NCI-H1417 (cell line): ENCODE results near the gene SDCBP2.

ENCODE experiments used
- DNase-seq, 3 experiments: peaks; one replicate each; lab custom pipeline; 2025; lab: John Stamatoyannopoulos, UW

SDCBP2 gene

DNA sequence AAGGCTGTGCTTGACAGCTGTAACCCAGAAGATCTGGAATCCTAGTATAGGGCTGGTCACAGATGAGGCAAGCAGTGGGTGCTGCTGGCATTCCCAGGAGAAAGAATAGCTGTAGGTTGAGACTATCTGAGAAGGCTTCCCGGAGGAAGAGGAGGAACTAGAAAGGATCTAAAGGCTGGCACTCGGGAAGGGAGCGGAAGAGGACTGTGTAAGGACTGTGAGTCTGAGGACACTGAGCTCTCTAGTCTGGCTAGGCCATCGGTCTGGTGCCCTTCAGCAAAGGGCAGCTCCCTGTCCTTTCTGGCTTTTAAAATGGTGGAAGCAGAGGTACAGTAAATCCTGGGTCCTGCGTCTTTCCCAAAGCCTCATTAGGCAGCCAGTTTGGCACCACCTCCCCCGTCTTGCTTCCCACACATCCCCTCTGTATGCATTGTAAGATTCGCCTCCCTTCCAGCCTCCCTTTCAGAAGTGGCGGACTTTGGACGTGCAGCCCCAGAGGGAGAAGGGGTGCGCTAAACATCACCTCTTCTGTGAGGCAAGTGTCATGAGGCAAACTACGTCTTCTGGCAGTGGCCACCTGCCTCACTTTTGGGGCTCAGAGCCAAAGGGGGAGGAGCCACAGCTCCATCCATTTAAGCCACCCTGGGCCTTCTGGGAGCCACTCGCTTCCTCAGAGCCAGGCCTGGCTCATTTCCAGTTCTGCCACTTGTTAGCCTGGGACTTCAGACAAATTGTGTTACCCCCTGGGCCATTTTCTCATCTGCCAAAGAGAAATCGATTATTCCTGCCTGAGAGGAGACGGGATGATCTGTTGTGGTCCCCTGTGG, 54.2 kb downstream of the SDCBP2 start:
- DNase-seq: peak; percentile 68 to 83 (median 78)

DNA sequence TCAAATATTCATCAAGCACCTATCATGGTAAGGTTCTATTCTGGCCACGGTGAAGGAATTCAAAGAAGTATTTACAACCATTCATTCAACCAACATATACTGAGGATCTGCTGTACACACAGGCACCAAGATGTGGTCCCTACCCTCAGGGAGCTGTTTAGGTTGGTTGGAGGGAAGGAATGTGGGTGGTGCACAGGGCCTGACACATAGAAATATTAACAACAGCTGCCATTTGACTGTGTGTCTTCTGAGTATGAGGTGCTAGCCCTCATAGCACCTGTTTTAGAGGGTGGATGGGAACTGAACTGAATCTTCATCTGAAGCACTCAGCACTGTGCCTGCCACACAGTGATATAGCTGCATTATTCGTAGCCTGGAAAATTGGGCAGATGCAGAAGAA, 55.6 kb downstream of the SDCBP2 start:
- no peak for DNase-seq

DNA sequence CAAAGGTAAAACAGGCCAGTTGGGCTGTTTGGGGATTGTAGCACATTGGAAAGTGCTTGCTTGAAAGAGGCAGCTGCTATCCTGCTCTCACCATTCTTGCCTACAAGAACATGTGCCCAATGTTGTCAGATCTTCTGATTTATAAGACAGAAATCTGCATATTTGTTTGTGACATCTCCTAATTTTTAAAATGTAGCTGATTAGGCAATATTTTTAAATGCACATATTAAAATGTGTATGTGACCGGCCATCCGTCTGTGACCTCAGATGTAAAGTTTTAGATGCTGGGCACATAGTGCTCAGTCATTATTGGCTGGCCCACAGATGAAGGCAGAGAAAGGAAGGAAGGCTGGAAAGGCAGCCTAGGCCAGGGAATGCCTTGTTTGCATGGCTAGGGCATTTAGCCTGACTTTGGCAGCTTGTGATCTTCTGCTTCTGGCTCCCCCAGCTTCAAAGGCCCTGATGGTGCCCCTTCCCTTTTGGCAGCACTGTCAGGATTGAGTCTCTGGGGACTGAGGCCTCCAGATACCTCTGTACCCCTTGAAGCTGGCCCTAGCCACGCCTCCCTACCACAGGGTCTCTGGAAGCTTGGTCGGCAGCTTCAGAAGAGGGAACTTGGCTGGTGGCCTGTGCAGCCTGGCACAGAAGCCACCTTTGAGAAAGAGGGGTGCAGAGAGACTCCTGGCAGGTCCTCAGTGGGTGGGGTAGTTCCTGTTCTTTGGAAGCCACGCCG, 56.4 kb downstream of the SDCBP2 start:
- no peak for DNase-seq

DNA sequence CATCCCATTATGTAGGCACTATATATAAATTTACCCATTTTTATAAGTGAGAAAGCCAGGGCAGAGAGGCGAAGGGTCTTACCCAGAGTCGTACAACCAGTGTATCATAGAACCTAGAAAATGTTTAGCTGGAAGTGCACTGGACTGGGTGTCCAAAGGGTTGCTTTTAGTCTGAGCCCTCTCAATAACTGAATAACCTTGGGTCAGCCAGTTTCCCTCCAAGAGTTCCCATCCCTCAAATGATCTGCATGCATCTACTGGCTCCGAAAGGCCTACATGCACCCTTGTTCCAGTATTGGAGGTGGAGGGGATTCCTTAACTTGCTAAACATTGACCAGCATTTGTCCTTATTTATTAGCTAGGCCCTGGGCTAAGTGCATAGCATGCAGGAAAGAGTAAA, 59.1 kb downstream of the SDCBP2 start:
- no peak for DNase-seq

DNA sequence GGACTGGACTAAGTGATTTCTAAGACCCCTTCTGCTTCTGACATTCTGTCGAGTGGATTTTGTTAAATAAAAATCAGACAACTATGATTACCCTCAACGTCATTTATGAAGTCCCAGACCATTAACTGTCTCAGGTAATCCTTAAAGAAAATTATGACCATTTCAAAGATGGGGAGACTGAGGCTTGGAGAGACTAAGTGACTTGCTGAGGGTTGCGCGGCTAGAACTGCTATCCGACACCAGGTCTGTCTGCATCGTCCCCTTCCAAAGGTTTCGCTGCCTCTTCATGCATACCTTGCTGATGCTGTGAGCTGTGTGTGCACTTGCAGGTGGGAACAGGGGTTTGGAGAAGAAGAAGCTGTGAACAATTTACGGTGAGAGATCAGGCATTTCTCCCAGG, 59.7 kb downstream of the SDCBP2 start:
- DNase-seq: no peak

DNA sequence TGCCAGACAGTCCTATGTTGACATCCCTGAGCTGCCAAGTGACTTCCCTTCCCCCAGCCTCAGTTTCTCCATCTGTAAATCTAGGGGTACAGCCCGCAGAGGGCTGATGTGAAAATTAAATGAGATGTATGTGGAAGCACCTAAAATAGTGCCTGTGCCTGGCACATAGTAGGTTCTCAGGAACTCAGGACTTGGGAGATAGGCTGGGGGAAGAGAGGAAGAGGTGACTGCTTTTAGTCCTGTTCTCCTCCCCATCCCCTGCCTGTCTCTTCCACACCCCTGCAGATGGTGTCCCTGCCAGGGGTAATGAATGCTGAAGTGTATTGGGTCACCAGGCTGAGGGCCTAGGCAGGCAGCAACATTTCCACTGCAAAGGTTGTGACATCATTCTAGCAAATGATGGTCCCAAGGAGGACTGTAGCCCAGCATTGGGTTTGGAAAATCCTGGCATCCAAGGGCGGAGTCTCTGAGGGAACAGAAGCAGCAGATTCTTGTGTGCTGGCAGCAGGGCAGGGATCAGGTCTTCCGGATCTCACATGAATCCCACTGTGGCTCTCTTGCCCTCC, 61.0 kb downstream of the SDCBP2 start:
- no peak for DNase-seq

DNA sequence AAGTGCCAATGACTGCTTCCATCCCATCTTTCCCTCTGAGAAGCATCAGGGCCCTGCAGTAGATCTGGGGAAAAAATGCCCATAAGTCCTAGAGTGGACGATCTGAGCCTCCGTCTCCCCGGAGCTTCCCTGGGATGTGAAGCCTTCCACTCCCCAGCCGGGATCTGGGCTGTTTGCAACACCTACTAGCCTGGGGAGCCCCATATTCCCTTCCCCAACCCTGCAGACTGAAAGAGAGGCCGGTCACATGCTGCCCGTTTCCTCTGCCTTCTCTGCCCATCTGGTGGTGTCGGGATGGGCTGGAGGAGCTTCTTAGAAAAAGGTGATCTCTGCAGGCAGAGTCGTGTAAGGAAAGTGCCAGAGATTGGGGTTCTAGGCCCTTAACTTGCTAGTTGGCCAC, 61.8 kb downstream of the SDCBP2 start:
- DNase-seq: no peak

DNA sequence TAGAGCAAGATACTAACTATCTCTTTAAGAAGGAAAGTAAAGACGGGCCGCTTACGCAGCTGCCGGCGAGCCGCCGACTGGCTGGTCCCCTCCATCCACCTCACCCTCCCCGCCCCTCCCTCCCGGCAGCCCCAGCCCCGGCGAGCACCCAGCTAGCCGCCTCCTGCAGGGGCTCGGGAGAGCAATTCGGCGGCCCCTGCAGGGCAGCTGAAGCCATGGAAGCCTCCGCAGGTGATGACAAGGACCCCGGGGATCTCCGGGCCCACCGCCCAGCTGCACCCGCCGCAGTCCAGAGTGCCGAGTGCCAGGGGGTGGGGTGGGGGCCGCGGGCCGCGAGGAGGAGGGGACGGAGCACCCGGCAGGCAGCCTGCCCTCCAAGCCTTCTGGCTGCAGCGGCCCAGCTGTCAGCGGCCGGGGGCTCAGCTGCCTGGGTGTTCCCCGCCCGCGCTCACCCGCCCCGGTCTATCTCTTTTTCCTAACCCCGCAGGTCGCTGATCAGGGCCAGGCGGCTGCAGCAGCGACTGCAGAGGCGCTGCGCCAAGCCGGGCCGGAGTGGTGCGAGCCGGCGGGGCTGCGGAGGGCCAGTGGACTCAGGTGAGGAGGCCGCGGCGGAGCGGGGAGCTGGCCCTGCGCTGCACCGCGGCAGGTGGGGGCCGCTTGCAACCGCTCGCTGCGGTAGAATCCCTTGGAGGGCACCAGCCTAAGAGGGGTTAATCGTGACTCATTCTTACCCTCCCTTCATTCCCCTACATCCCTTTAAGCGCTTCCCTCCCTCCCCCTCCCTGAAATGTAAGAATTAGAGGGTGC, 62.6 kb downstream of the SDCBP2 start, which contains the start of gene SNPH:
Gene SNPH (plus strand): TSS at position 128 of the 807 bp plus-strand sequence. CDS start 29,946 bp downstream, outside the sequence.
- DNase-seq: peak; percentile 61 to 91 (median 90)

DNA sequence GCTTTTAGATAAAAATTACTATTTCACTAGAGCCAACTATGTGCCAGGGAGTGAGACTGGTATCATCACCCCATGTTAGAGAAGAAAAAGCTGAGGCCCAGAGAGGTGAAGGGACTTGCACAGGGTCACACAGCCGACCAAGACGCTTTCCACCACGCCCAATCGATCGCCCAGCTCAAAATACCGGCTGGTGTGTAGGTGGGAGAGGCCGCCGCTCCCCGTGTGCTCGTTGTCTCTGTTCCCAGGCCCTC, 63.1 kb downstream of the SDCBP2 start:
- DNase-seq: no peak

DNA sequence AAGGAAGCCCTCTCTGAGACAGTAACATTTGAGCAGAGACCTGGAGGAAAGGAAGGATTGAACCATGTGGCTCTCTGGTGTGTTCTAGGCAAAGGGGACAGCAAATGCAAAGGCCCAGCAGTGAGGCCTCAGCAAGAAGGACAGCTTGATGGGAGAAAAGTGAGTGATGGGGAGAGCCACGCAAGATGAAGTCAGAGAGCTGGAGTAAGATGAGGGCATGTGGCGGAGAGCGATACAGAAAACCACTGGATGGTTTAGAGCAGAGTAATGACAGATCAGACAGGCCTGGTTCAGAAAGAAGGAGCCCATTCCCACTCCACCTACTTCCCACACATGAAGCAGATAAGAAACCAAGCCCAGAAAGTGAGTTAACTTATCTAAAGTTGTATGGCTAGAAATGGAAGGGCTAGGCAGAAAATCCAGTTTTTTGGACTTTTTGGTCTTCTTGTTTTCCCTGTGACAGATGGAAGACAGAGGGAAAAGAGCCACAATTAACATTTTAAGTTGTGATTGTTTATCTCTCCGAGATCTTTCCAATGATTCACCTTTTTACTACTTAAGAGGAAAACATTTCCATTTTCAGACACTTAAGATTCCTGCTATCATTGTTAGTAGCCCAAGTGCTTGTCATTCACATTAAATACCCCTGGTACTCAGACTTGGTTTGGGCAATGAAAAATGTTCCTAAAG, 63.6 kb downstream of the SDCBP2 start:
- no peak for DNase-seq

DNA sequence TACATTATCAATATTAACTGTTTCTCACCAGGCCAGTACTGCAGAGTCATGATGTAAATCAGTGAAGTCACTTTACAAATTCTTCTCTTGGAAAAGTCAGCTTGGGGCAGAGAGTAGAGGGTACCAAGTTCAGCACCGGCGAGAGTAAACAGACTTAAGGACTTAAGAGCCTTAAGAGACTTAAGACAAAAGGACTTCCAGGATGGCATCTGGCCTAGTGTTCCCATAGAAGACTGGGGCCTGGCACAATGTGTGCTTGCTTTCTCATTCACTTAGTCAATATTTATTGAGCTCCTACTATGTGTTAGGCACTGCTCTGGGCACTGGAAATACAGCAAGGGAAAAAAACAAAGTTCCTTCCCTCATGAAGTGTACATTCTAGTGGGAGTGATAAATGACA, 64.2 kb downstream of the SDCBP2 start:
- no peak for DNase-seq

DNA sequence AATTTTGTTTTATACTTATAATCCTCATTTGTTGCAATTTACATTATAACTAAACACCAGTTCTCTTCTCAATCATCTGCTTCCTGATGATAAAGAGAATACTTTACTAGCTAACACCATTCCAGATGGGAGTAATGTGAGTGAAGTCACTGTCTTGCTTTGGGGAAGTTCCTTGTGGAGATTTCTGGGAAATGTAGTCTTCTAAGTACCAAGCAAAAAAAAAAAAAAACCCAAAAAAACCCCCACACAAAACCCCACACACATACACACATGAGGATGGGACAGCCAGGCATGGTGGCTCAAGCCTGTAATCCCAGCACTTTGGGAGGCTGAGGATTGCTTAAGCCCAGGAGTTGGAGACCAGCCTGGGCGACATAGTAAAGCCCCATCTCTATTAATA, 65.1 kb downstream of the SDCBP2 start:
- DNase-seq: no peak
